ENCODE measurements around the gene NHEJ1. TPM values are rescaled to one million over a fixed set of nuclear protein-coding genes. Genes with fewer than 3 reads are reported as not detected.

Gene NHEJ1
- total RNA-seq, 1 experiment from 2014 or later: 22.3 TPM

DNA sequence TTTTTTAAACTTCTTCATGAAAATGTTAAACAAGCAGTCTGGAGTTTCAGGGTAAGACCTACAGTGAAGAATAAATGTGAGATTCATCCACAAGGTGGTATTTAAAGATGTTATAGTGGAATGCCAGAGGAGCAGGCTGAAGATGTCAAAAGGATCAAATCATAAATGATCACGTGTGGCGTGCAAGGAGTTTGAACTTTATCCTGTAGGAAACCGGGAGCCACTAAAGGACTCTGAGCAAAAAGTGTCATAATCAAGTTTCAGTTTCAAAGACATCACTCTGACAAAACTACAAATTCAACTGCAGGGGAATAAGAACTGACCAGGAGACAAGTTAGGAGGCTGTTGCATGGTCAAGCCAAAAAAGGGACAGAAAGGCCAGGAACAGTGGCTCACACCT lies 19.9 kb downstream of the NHEJ1 start:
- CTCF ChIA-PET: no interaction called here
- TF ChIP-seq ARID4B (CRISPR knock-in tag; IDR thresholded peaks at IDR 0.05; ENCODE audit: borderline replicate concordance) (no peak), SMAD4 (CRISPR knock-in tag; IDR thresholded peaks at IDR 0.05) (no peak), ZNF232 (CRISPR knock-in tag; IDR thresholded peaks at IDR 0.05) (no peak), CREB1 (CRISPR knock-in tag; IDR thresholded peaks at IDR 0.05) (no peak), FOXJ3 (CRISPR knock-in tag; IDR thresholded peaks at IDR 0.05; ENCODE audit: borderline replicate concordance) (no peak), FOXP4 (CRISPR knock-in tag; IDR thresholded peaks at IDR 0.05) (no peak), JAZF1 (CRISPR knock-in tag; IDR thresholded peaks at IDR 0.05) (no peak), GTF2I (CRISPR knock-in tag; conservative IDR thresholded peaks at IDR 0.05) (no peak), ESRRA (CRISPR knock-in tag; IDR thresholded peaks at IDR 0.05; ENCODE audit: borderline replicate concordance) (no peak), FOXK1 (CRISPR knock-in tag; IDR thresholded peaks at IDR 0.05) (no peak), EMX1 (CRISPR knock-in tag; IDR thresholded peaks at IDR 0.05) (no peak), TEAD4 (CRISPR knock-in tag; IDR thresholded peaks at IDR 0.05) (no peak), NFYB (CRISPR knock-in tag; conservative IDR thresholded peaks at IDR 0.05; ENCODE audit: low read depth) (no peak), ZNF671 (CRISPR knock-in tag; IDR thresholded peaks at IDR 0.05) (no peak), ZNF396 (CRISPR knock-in tag; IDR thresholded peaks at IDR 0.05; ENCODE audit: borderline replicate concordance) (no peak), RORB (CRISPR knock-in tag; IDR thresholded peaks at IDR 0.05) (no peak)
- TF ChIP-seq, protein P1, sequence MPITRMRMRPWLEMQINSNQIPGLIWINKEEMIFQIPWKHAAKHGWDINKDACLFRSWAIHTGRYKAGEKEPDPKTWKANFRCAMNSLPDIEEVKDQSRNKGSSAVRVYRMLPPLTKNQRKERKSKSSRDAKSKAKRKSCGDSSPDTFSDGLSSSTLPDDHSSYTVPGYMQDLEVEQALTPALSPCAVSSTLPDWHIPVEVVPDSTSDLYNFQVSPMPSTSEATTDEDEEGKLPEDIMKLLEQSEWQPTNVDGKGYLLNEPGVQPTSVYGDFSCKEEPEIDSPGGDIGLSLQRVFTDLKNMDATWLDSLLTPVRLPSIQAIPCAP (CRISPR knock-in tag; IDR thresholded peaks at IDR 0.05): no peak
- TF ChIP-seq, protein P2, sequence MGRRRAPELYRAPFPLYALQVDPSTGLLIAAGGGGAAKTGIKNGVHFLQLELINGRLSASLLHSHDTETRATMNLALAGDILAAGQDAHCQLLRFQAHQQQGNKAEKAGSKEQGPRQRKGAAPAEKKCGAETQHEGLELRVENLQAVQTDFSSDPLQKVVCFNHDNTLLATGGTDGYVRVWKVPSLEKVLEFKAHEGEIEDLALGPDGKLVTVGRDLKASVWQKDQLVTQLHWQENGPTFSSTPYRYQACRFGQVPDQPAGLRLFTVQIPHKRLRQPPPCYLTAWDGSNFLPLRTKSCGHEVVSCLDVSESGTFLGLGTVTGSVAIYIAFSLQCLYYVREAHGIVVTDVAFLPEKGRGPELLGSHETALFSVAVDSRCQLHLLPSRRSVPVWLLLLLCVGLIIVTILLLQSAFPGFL (CRISPR knock-in tag; IDR thresholded peaks at IDR 0.05; ENCODE audit: borderline replicate concordance): no peak
- TF ChIP-seq, protein P3, sequence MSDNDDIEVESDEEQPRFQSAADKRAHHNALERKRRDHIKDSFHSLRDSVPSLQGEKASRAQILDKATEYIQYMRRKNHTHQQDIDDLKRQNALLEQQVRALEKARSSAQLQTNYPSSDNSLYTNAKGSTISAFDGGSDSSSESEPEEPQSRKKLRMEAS (CRISPR knock-in tag; IDR thresholded peaks at IDR 0.05): no peak
- TF ChIP-seq, protein P4, sequence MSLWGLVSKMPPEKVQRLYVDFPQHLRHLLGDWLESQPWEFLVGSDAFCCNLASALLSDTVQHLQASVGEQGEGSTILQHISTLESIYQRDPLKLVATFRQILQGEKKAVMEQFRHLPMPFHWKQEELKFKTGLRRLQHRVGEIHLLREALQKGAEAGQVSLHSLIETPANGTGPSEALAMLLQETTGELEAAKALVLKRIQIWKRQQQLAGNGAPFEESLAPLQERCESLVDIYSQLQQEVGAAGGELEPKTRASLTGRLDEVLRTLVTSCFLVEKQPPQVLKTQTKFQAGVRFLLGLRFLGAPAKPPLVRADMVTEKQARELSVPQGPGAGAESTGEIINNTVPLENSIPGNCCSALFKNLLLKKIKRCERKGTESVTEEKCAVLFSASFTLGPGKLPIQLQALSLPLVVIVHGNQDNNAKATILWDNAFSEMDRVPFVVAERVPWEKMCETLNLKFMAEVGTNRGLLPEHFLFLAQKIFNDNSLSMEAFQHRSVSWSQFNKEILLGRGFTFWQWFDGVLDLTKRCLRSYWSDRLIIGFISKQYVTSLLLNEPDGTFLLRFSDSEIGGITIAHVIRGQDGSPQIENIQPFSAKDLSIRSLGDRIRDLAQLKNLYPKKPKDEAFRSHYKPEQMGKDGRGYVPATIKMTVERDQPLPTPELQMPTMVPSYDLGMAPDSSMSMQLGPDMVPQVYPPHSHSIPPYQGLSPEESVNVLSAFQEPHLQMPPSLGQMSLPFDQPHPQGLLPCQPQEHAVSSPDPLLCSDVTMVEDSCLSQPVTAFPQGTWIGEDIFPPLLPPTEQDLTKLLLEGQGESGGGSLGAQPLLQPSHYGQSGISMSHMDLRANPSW (CRISPR knock-in tag; conservative IDR thresholded peaks at IDR 0.05; ENCODE audit: low read depth): no peak
- H3K4me1 Mint-ChIP-seq: no peaks in the 10 kb centered on the region

More for the DNA sequence above, 19.9 kb downstream of the NHEJ1 start:
- Mint-ChIP-seq H3K9me3 (peaks cover 4% of the 10 kb centered on the region; the same call in 1 of the 2 replicates), H3K36me3 (peaks cover 12% of the 10 kb centered on the region), H3K4me3 (no peak overlapping the region), H3K27ac (no peak overlapping the region), H3K27me3 (ENCODE audit: low read depth) (no peaks in the 10 kb centered on the region; the same call in 1 of the 2 replicates)
- DNase-seq (ENCODE audit: low spot score): no peak
- no peak for ATAC-seq
- POLR2A ChIA-PET: no interaction called here
